ENCODE measurements around the gene SPATA2. TPM values are rescaled to one million over a fixed set of nuclear protein-coding genes. Genes with fewer than 3 reads are reported as not detected.

Gene SPATA2
- total and polyA plus RNA-seq, 2 of the 13 experiments (the other 11 are each of a cell fraction or from before 2014, with no cell fraction given), result 3.2 to 8.7 TPM

GRCh38 chr20:49916146-49917002 is 1.0 kb upstream of the SPATA2 start (continued):
- TF ChIP-seq HMGXB3 (CRISPR knock-in tag; IDR thresholded peaks at IDR 0.05; ENCODE audit: borderline replicate concordance), result peak; percentile 50; the same call in 1 of the 2 replicates
- TF ChIP-seq GPN1 (CRISPR knock-in tag; IDR thresholded peaks at IDR 0.05; ENCODE audit: borderline replicate concordance), result no peak
- TF ChIP-seq RELA (CRISPR knock-in tag; IDR thresholded peaks at IDR 0.05), result peak; percentile 16; the same call in 1 of the 2 replicates
- no peak for TF ChIP-seq MAFG (CRISPR knock-in tag; IDR thresholded peaks at IDR 0.05)
- no peak; the same call in 1 of the 2 replicates for TF ChIP-seq ZNF556 (CRISPR knock-in tag; IDR thresholded peaks at IDR 0.05; ENCODE audit: borderline replicate concordance)
- no peak; the same call in 1 of the 2 replicates for TF ChIP-seq GABPB1 (CRISPR knock-in tag; IDR thresholded peaks at IDR 0.05)
- no peak for TF ChIP-seq NCOA1 (CRISPR knock-in tag; IDR thresholded peaks at IDR 0.05)
- TF ChIP-seq CBX1 (IDR thresholded peaks at IDR 0.05; ENCODE audit: low read depth), result no peak
- no peak for TF ChIP-seq YY1 (IDR thresholded peaks at IDR 0.05; ENCODE audit: insufficient read depth, insufficient replicate concordance, low read depth, low read length)
- no peak for TF ChIP-seq SRSF4 (IDR thresholded peaks at IDR 0.05; ENCODE audit: low read depth, low read length, poor library complexity, severe bottlenecking)
- no peak; the same call in 1 of the 2 replicates for TF ChIP-seq ZNF879 (CRISPR knock-in tag; IDR thresholded peaks at IDR 0.05)
- TF ChIP-seq SRY (CRISPR knock-in tag; IDR thresholded peaks at IDR 0.05), result no peak; the same call in 1 of the 2 replicates
- TF ChIP-seq ZBTB14 (CRISPR knock-in tag; IDR thresholded peaks at IDR 0.05), result no peak
- TF ChIP-seq ARID2 (CRISPR knock-in tag; IDR thresholded peaks at IDR 0.05; ENCODE audit: borderline replicate concordance), result peak; percentile 97; the same call in 1 of the 2 replicates
- TF ChIP-seq ZNF780A (CRISPR knock-in tag; IDR thresholded peaks at IDR 0.05), result no peak; the same call in 1 of the 2 replicates
- no peak for TF ChIP-seq RARG (CRISPR knock-in tag; IDR thresholded peaks at IDR 0.05; ENCODE audit: low read depth)
- no peak for TF ChIP-seq ZNF468 (CRISPR knock-in tag; IDR thresholded peaks at IDR 0.05)
- TF ChIP-seq ZNF354B (CRISPR knock-in tag; IDR thresholded peaks at IDR 0.05), result no peak
- TF ChIP-seq IRX3 (CRISPR knock-in tag; IDR thresholded peaks at IDR 0.05; ENCODE audit: borderline replicate concordance, low read depth), result no peak
- no peak for TF ChIP-seq NR3C1 (CRISPR knock-in tag; IDR thresholded peaks at IDR 0.05)
- no peak for TF ChIP-seq NFKB2 (CRISPR knock-in tag; IDR thresholded peaks at IDR 0.05; ENCODE audit: borderline replicate concordance)
- no peak for TF ChIP-seq ZNF562 (CRISPR knock-in tag; IDR thresholded peaks at IDR 0.05; ENCODE audit: borderline replicate concordance)
- peak in 1 of 2 experiments; percentile 69; a peak in 2 of 4 replicates for TF ChIP-seq KLF16 (CRISPR knock-in tag; IDR thresholded peaks at IDR 0.05)
- TF ChIP-seq CEBPB (IDR thresholded peaks at IDR 0.05; ENCODE audit: borderline replicate concordance, low read depth, low read length), result peak; percentile 96
- no peak for TF ChIP-seq ZNF724P (CRISPR knock-in tag; IDR thresholded peaks at IDR 0.05; ENCODE audit: borderline replicate concordance)

Data from HepG2 (cell line).